ENCODE results near the gene RFPL3. TPM values are rescaled to one million over a fixed set of nuclear protein-coding genes. Genes with fewer than 3 reads are reported as not detected.

RFPL3 gene
- total RNA-seq, 6 experiments from 2014 or later, result not detected

DNA sequence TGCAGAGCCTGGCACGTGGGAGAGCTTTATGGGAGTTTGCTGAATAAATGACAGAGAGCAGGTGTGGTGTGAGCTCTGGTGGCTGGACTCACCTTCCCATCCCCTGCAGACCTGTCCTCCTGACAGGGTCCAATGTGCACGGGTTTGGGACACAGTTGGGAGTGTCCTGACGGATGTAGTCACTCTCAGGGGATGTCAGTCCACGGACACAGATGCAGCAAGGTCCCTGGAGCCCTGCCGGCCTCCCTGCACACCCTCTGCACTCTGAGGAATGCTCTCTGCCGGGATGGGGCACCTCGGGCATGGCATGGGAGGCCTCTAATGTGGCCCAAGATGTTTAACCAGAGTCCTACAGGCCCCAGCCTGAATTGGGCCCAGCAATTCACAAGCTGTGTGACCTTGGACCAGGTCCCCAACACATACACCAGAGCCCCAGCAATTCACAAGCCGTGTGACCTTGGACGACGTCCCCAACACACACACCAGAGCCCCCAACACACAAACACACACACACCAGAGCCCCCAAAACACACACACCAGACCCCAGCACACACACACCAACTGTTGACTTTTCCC is 30.0 kb upstream of the RFPL3 start:
- Histone ChIP-seq H3K36me3 (no peaks in the 10 kb centered on the region), H3K4me1 (no peaks in the 10 kb centered on the region), H3K27me3 (no peaks in the 10 kb centered on the region), H3K27ac (no peak overlapping the region), H3K9me3 (no peaks in the 10 kb centered on the region), H3K4me3 (no peak overlapping the region)
- no peak for ATAC-seq
- intact Hi-C loops (cut with DNase I), result no loop called here
- WGBS (ENCODE audit: insufficient coverage, low coverage, low lambda C conversion rate, missing lambda C conversion rate), result no CpG with 5 or more reads among the region's 10 CpGs
- TF ChIP-seq, protein P1, sequence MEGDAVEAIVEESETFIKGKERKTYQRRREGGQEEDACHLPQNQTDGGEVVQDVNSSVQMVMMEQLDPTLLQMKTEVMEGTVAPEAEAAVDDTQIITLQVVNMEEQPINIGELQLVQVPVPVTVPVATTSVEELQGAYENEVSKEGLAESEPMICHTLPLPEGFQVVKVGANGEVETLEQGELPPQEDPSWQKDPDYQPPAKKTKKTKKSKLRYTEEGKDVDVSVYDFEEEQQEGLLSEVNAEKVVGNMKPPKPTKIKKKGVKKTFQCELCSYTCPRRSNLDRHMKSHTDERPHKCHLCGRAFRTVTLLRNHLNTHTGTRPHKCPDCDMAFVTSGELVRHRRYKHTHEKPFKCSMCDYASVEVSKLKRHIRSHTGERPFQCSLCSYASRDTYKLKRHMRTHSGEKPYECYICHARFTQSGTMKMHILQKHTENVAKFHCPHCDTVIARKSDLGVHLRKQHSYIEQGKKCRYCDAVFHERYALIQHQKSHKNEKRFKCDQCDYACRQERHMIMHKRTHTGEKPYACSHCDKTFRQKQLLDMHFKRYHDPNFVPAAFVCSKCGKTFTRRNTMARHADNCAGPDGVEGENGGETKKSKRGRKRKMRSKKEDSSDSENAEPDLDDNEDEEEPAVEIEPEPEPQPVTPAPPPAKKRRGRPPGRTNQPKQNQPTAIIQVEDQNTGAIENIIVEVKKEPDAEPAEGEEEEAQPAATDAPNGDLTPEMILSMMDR (IDR thresholded peaks at IDR 0.05), result no peak
- TF ChIP-seq POLR2A (IDR thresholded peaks at IDR 0.05), result no peak
- peak in 1 of 3 donors; percentile 25 for DNase-seq

GRCh38 chr22:32328306-32329201 is 29.1 kb upstream of the RFPL3 start:
- TF ChIP-seq, protein P1 (IDR thresholded peaks at IDR 0.05), result no peak
- TF ChIP-seq POLR2A (IDR thresholded peaks at IDR 0.05), result no peak
- H3K36me3 ChIP-seq, result no peaks in the 10 kb centered on the region
- DNase-seq, result peak in 1 of 3 donors; percentile 21

DNA sequence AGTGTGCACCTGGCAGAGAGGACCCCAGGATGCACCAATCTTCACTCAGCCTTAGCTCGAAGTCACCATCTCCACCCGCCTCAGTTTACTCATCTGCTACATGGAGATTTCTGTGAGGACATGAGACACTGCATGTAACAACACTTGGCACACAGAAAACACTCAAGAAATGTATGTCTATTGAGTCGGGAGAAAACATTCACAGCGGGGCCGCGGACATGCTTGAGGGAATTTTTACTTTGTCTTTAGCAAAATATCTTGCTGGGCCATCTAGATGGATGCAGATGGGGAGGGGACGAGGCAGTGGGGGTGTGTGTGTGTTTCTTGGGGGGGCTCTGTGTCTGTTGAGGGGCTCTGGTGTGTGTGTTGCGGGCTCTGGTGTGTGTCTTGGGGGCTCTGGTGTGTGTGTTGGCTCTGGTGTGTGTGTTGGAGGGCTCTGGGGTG is 28.4 kb upstream of the RFPL3 start:
- Histone ChIP-seq H3K27ac (no peak overlapping the region), H3K36me3 (no peaks in the 10 kb centered on the region), H3K4me3 (no peak overlapping the region), H3K4me1 (no peaks in the 10 kb centered on the region), H3K27me3 (no peaks in the 10 kb centered on the region), H3K9me3 (no peaks in the 10 kb centered on the region)
- ATAC-seq, result no peak
- DNase-seq, result peak in 1 of 3 donors; percentile 13
- WGBS (ENCODE audit: insufficient coverage, low coverage, low lambda C conversion rate, missing lambda C conversion rate), result 87% methylated on average over 7 of the region's 8 CpGs
- intact Hi-C loops (cut with DNase I), result no loop called here
- no peak for TF ChIP-seq POLR2A (IDR thresholded peaks at IDR 0.05)
- TF ChIP-seq, protein P1 (IDR thresholded peaks at IDR 0.05), result no peak

More at GRCh38 chr22:32328306-32329201, 29.1 kb upstream of the RFPL3 start:
- Histone ChIP-seq H3K27me3 (no peaks in the 10 kb centered on the region), H3K4me3 (no peak overlapping the region), H3K27ac (no peak overlapping the region), H3K4me1 (no peaks in the 10 kb centered on the region), H3K9me3 (no peaks in the 10 kb centered on the region)
- ATAC-seq, result no peak
- no CpG with 5 or more reads among the region's 8 CpGs for WGBS (ENCODE audit: insufficient coverage, low coverage, low lambda C conversion rate, missing lambda C conversion rate)
- intact Hi-C loops (cut with DNase I), result no loop called here

- Histone ChIP-seq H3K4me3 (no peak overlapping the region), H3K36me3 (no peaks in the 10 kb centered on the region), H3K9me3 (no peaks in the 10 kb centered on the region), H3K27ac (no peak overlapping the region), H3K4me1 (no peaks in the 10 kb centered on the region), H3K27me3 (no peaks in the 10 kb centered on the region)
- WGBS (ENCODE audit: insufficient coverage, low coverage, low lambda C conversion rate, missing lambda C conversion rate), result 75% methylated on average over 9 of the region's 28 CpGs
- intact Hi-C loops (cut with DNase I), result no loop called here
- ATAC-seq, result peak in 3 of 4 donors; percentile 17 to 28 (median 28)
- peak in 1 of 3 donors; percentile 26 for DNase-seq
- TF ChIP-seq, protein P1 (IDR thresholded peaks at IDR 0.05), result no peak
- no peak for TF ChIP-seq POLR2A (IDR thresholded peaks at IDR 0.05)
Observed at GRCh38 chr22:32331236-32331917, 26.3 kb upstream of the RFPL3 start.

All from right lobe of liver (tissue), 6 donors.